ENCODE results near the gene RNF167. TPM values are rescaled to one million over a fixed set of nuclear protein-coding genes. Genes with fewer than 3 reads are reported as not detected.

RNF167 gene
- total and polyA plus RNA-seq, 9 donors: 22.7 to 221 (median 79.4) TPM

DNA sequence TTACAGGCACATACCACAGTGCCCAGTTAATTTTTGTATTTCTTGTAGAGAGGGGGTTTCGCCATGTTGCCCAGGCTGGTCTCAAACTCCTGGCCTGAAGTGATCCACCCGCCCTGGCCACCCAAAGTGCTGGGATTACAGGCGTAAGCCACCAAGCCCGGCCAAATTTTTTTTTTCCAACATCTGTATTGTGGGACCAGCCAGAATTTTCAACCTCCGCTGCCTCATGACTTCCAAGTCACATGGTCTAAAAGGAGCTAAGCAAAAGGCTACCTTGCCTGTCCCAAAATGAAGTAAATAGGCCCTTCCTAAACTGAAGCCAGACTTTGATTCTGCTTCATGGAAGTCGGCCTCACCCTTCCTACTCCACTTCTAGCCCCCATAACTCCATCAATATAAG is 31.8 kb downstream of the RNF167 start:
- Histone ChIP-seq H3K4me1 (ENCODE audit: insufficient read depth) (peaks cover 6% of the 10 kb centered on the region), H3K9me3 (no peaks in the 10 kb centered on the region), H3K36me3 (no peaks in the 10 kb centered on the region), H3K27me3 (no peaks in the 10 kb centered on the region), H3K27ac (no peak overlapping the region), H3K4me3 (no peak overlapping the region)
- DNase-seq: no peak
- WGBS, 3 donors: 81 to 90% (median 86%) methylated on average over 6 of the region's 6 CpGs
- intact Hi-C loops (cut with DNase I): no loop called here
- TF ChIP-seq EP300 (IDR thresholded peaks at IDR 0.05) (no peak), POLR2A (IDR thresholded peaks at IDR 0.05) (no peak)
- TF ChIP-seq, protein P1, sequence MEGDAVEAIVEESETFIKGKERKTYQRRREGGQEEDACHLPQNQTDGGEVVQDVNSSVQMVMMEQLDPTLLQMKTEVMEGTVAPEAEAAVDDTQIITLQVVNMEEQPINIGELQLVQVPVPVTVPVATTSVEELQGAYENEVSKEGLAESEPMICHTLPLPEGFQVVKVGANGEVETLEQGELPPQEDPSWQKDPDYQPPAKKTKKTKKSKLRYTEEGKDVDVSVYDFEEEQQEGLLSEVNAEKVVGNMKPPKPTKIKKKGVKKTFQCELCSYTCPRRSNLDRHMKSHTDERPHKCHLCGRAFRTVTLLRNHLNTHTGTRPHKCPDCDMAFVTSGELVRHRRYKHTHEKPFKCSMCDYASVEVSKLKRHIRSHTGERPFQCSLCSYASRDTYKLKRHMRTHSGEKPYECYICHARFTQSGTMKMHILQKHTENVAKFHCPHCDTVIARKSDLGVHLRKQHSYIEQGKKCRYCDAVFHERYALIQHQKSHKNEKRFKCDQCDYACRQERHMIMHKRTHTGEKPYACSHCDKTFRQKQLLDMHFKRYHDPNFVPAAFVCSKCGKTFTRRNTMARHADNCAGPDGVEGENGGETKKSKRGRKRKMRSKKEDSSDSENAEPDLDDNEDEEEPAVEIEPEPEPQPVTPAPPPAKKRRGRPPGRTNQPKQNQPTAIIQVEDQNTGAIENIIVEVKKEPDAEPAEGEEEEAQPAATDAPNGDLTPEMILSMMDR (IDR thresholded peaks at IDR 0.05): no peak

DNA sequence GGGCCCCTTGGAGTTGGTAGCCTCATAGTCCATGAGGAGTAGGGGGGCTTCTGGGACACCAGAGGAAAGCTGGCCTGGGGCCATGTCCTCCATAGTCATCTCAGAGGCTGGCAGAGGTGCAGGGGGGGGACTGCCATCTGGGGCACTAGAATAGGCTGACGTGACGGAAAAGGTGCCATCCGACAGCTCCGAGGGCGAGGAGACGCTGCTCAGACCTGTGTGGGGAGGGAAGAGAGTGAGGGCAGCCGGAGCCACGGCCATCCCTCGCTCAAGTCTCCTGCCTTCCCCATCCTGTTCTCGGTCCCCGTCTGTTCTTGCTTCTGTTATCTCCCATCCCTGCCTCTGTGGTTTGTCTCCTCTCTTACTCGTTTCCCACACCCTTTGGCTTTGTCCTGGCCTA is 32.3 kb downstream of the RNF167 start:
- WGBS, 3 donors: 86 to 92% (median 88%) methylated on average over 12 of the region's 12 CpGs
- intact Hi-C loops (cut with DNase I): no loop called here
- DNase-seq: no peak
- H3K27me3 ChIP-seq: no peaks in the 10 kb centered on the region
- peaks cover 6% of the 10 kb centered on the region for H3K4me1 ChIP-seq (ENCODE audit: insufficient read depth)
- H3K9me3 ChIP-seq: no peaks in the 10 kb centered on the region
- H3K27ac ChIP-seq: no peak overlapping the region
- H3K36me3 ChIP-seq: no peaks in the 10 kb centered on the region
- no peak overlapping the region for H3K4me3 ChIP-seq
- no peak for TF ChIP-seq EP300 (IDR thresholded peaks at IDR 0.05)
- TF ChIP-seq POLR2A (IDR thresholded peaks at IDR 0.05): no peak
- TF ChIP-seq, protein P1 (IDR thresholded peaks at IDR 0.05): no peak

DNA sequence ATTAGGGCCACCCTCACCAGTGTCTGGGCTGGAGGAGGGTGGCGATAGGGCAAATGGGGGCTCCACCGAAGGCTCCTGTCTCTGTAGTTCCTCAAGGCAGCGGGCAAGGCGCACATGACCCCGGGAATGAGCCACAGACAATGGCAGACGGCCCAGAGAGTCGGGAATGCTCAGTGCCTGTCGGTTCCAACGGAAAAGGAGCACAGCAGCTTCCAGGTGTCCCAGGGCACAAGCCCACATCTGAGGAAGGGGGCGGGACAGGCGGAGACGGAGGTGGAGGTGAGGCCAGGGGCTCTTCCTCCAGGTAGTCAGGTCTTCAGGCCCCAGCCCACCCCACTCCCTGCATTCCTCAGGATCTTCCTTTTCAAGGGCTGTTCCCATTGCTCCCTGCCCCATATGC is 32.7 kb downstream of the RNF167 start:
- TF ChIP-seq, protein P1 (IDR thresholded peaks at IDR 0.05): no peak
- no peak for TF ChIP-seq POLR2A (IDR thresholded peaks at IDR 0.05)
- H3K4me1 ChIP-seq (ENCODE audit: insufficient read depth): peaks cover 6% of the 10 kb centered on the region
- intact Hi-C loops (cut with DNase I): no loop called here
- no peaks in the 10 kb centered on the region for H3K27me3 ChIP-seq
- DNase-seq: no peak
- H3K36me3 ChIP-seq: no peaks in the 10 kb centered on the region
- no peaks in the 10 kb centered on the region for H3K9me3 ChIP-seq
- no peak overlapping the region for H3K4me3 ChIP-seq
- 78 to 80% (median 78%) methylated on average over 12 of the region's 12 CpGs for WGBS, 3 donors
- no peak overlapping the region for H3K27ac ChIP-seq

DNA sequence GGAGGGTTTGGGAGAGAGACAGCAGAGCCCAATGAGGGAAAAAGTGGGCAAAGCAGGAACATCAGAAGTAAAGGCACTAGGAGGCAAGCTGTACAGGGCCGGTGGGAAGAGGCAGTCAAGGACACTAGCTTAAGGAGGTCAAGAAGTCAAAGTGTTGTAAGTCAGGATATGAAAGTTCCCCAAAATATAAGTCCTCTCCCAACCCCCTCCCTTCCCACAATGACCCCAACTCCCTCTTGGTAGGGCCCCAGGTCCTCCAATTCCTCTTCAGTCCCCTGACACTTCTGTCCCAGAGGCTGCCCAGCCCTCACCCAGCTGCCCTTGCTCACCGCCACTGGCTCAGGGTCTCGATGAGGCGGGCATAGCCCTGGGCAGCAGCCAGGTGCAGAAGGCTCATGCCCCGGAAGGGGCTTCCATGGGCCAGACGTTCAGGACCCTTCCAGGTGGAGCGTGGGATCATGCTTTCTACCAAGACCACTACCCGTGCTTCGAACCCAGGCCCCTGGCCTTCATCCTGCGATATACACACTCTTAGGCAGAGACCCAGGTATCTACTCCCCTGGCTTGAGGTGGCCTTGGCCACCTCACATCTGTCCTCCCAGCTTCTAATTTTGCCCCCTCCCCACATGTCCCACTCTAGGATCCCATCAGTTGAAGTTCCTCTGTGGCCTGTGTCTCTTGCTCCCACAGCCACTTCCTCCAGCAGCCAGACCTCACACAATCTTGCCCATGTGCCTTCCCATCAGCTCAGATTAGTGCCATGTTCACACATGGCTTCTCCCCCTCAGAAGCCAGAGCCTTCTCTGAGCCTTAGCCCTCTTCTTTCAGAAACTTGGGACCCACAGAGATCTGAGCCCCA is 33.4 kb downstream of the RNF167 start:
- TF ChIP-seq, protein P1 (IDR thresholded peaks at IDR 0.05): no peak
- TF ChIP-seq POLR2A (IDR thresholded peaks at IDR 0.05) (no peak), EP300 (IDR thresholded peaks at IDR 0.05) (no peak)
- H3K27ac ChIP-seq: no peak overlapping the region
- no peaks in the 10 kb centered on the region for H3K36me3 ChIP-seq
- no peaks in the 10 kb centered on the region for H3K9me3 ChIP-seq
- whole genome bisulfite sequencing, 3 donors: 78 to 82% (median 80%) methylated on average over 10 of the region's 10 CpGs
- no peaks in the 10 kb centered on the region for H3K27me3 ChIP-seq
- intact Hi-C loops (cut with DNase I): no loop called here
- peaks cover 4% of the 10 kb centered on the region for H3K4me1 ChIP-seq (ENCODE audit: insufficient read depth)
- H3K4me3 ChIP-seq: no peak overlapping the region
- no peak for DNase-seq

Measured in ovary (tissue), 9 donors.